HEK293 (cell line): ENCODE results near the gene MARCKSL1.

Experiments used
- CTCF ChIP-seq: fragments of 450-650 bp; formaldehyde crosslinking; IDR thresholded peaks from 2 replicates; pipeline ENCODE4 v1.5.1; 2016; ENCODE audit warnings: missing biosample characterization, missing genetic modification characterization
- KLF10 ChIP-seq: fragments of 450-650 bp; IDR thresholded peaks from 2 replicates; pipeline ENCODE4 v1.5.1; 2018; ENCODE audit warnings: missing biosample characterization, mild to moderate bottlenecking, missing genetic modification characterization
- KLF16 ChIP-seq: fragments of 450-650 bp; formaldehyde crosslinking; IDR thresholded peaks from 2 replicates; pipeline ENCODE4 v1.5.1; 2017; ENCODE audit warnings: missing biosample characterization, missing genetic modification characterization
- SP2 ChIP-seq: fragments of 450-650 bp; formaldehyde crosslinking; IDR thresholded peaks from 2 replicates; pipeline ENCODE4 v1.5.1; 2016; ENCODE audit warnings: missing biosample characterization, missing genetic modification characterization
- ZEB2 ChIP-seq: fragments of 450-650 bp; formaldehyde crosslinking; IDR thresholded peaks from 2 replicates; pipeline ENCODE4 v1.5.1; 2016; ENCODE audit warnings: missing biosample characterization, missing genetic modification characterization
- ZNF184 ChIP-seq: fragments of 450-650 bp; IDR thresholded peaks from 2 replicates; pipeline ENCODE4 v1.5.1; 2018; ENCODE audit warnings: missing biosample characterization, mild to moderate bottlenecking, missing genetic modification characterization
- ZNF335 ChIP-seq: fragments of 450-650 bp; formaldehyde crosslinking; conservative IDR thresholded peaks from 2 replicates; pipeline ENCODE4 v1.5.1; 2016; ENCODE audit warnings: missing biosample characterization, missing genetic modification characterization
- ZNF660 ChIP-seq: fragments of 450-650 bp; IDR thresholded peaks from 2 replicates; pipeline ENCODE4 v1.5.1; 2018; ENCODE audit warnings: missing biosample characterization, mild to moderate bottlenecking, missing genetic modification characterization

GRCh38 chr1:32364836-32365235, 28.8 kb upstream of the MARCKSL1 start:
- TF ChIP-seq ZNF660 (tag by site-specific recombination) (no peak), CTCF (no peak), ZEB2 (tag by site-specific recombination) (no peak), KLF16 (no peak), ZNF335 (tag by site-specific recombination) (no peak), ZNF184 (tag by site-specific recombination) (no peak), KLF10 (tag by site-specific recombination) (no peak), SP2 (no peak)
